Ovary (tissue), 9 donors: Measurements from ENCODE around the gene FLOT1. TPM values are rescaled to one million over a fixed set of nuclear protein-coding genes. Genes with fewer than 3 reads are reported as not detected.
A peak's percentile ranks its signal among the peaks of the same experiment; 100 is the strongest.

Source experiments
- DNase-seq, 5 donors: peaks; one replicate each; pipeline ENCODE4 v3.0.0-alpha.2; 2019 to 2020
- H3K27ac ChIP-seq, 2 donors: fragments of 200-600 bp; one replicate each; pipeline versions ENCODE4 v1.5.1 to v1.8.0; 2019 to 2022
- H3K27me3 ChIP-seq: fragments of 200-600 bp; one replicate; pipeline ENCODE4 v1.8.0; 2022
- H3K36me3 ChIP-seq: fragments of 200-600 bp; sonication (generic); one replicate; pipeline ENCODE4 v1.5.1; 2019
- H3K4me1 ChIP-seq: one replicate; pipeline ENCODE4 v1.8.1; 2013; ENCODE audit warnings: mild to moderate bottlenecking, moderate library complexity; ENCODE audit not compliant: insufficient read depth
- H3K4me3 ChIP-seq: fragments of 200-600 bp; sonication (generic); one replicate; pipeline ENCODE4 v1.5.1; 2017
- H3K9me3 ChIP-seq, 2 donors: fragments of 200-600 bp in 1 of 2; sonication (generic) in 1 of 2; one replicate each; pipeline versions ENCODE4 v1.5.1 to v1.8.1; 2013 to 2019; ENCODE audit warnings: mild to moderate bottlenecking in 1 of 2, moderate library complexity in 1 of 2
- CTCF ChIP-seq, 3 donors: fragments of 450-650 bp in 2 of 3; fragments of 200-600 bp in 1 of 3; IDR thresholded peaks; one replicate each; pipeline versions ENCODE4 v1.5.1 to v1.8.0; 2016 to 2022; ENCODE audit warnings: antibody characterized with exemption in 3 of 3, mild to moderate bottlenecking in 1 of 3
- EP300 ChIP-seq: sonication (generic); formaldehyde crosslinking; IDR thresholded peaks from one replicate; pipeline ENCODE4 v1.6.1; 2017; ENCODE audit warnings: antibody characterized with exemption
- POLR2A ChIP-seq: fragments of 450-650 bp; IDR thresholded peaks from one replicate; pipeline ENCODE4 v1.6.1; 2017; ENCODE audit warnings: antibody characterized with exemption, mild to moderate bottlenecking, moderate library complexity
- WGBS, 3 donors: extraction: QIAGEN DNeasy Blood & Tissue Kit in 1 of 3; methylation state at CpG; one replicate each; pipeline versions ENCODE4 v1.1.5 to v1.1.7; 2013 to 2017; 5-methylcytosine and 5-hydroxymethylcytosine counted together
- intact Hi-C, 4 donors: fragments of 100-400 bp; cut with DNase I; formaldehyde crosslinking; loops; one replicate each; pipeline versions ENCODE4 v1.11.0 to v1.15.1; 2022 to 2023
- polyA plus RNA-seq, 2 donors: library from polyadenylated mRNA; stranded (reverse); fragments of 200-250 nt in 1 of 2; fragments of 350-450 nt in 1 of 2; fragmentation: Illumina TruSeq in 1 of 2; extraction: RNeasy Lipid Tissue Mini Kit (QIAGEN cat#74804) in 1 of 2; gene quantifications; one replicate each; pipeline ENCODE4 v1.2.3, GENCODE V29; 2013 to 2014
- total RNA-seq, 7 donors: library from RNA; depleted of rRNA in 2 of 7; stranded (reverse); fragments of >200 nt in 2 of 7; fragmentation: NEBNext Ultra II Directional in 3 of 7; extraction: Animal tissue kit (Norgen Biotek cat#: 25700) in 3 of 7; gene quantifications; one replicate each; pipeline versions ENCODE4 v1.1.0 to v1.2.4, GENCODE V29; 2016 to 2023
- donor health status: DM: no; HTN: no; CAD: no; lungs with moderate emphysema.
- donor health status: DM: no; HTN: no; CAD: no.
- donor health status: Bipolar disorder and iron deficiency.
- donor health status: DM: yes; HTN: yes; CAD: no.
- donor health status: DM: no; HTN: no; CAD: no.
- donor health status: DM: yes; HTN: yes; CAD: no.

FLOT1 gene
- total and polyA plus RNA-seq, 9 donors: 64.1 to 180 (median 124) TPM

DNA sequence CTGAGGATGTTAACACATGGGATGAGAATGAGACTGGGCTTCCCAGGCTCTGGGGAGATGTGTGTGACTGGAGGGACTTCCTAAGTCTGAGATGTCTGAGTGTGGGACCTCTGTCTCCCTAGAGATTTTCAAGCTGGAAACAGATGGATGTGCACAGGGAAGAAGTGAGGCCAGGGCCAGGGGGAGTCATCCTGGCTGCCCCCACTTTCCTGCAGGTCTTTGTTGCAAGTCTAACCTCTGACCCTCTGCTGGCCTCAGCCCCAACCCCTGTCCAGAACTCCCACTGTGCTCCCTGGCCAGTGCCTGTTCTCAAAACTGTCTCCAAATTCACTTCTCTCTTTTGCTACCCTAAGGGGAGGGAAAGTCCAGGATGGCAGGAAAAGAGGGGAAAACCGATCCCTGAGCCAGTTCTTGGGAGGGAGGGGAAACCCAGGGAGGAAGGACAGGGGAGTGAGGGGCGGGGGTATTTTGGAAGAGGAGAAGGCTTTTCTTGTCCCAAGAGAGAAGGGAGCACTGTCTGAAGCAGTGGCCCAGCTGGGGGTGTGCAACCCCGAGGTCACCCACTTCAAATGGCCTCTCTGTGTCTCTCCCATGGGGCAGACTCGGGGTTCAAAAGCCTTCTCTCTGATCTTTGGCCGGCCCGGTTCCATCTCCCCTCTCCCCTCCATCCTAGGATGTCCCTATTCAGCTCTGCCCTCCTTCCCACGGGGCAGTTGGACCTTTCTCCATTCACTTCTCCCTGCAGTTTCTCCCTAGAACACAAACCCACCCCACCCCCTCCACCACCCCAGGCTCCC lies 59.1 kb downstream of the FLOT1 start:
- peak in 2 of 5 donors; percentile 60 to 61 for DNase-seq
- peak overlapping the region; percentile 54 for H3K4me3 ChIP-seq
- TF ChIP-seq CTCF (IDR thresholded peaks at IDR 0.05) (no peak), EP300 (no peak), POLR2A (no peak)
- intact Hi-C loops: loop anchor here in 2 of 4 donors (10.0 kb wide), 1 partner anchor 201 kb away; the partner anchor contains the start of gene DDR1 (in 2 of the 2)
- H3K4me1 ChIP-seq: peaks cover 15% of the 10 kb centered on the region
- no peaks in the 10 kb centered on the region for H3K27me3 ChIP-seq
- peak overlapping the region; percentile 95 to 96 for H3K27ac ChIP-seq
- no peaks in the 10 kb centered on the region for H3K36me3 ChIP-seq
- 10 to 12% (median 11%) methylated on average over 7 of the region's 7 CpGs for WGBS, 3 donors
- no peaks in the 10 kb centered on the region for H3K9me3 ChIP-seq

DNA sequence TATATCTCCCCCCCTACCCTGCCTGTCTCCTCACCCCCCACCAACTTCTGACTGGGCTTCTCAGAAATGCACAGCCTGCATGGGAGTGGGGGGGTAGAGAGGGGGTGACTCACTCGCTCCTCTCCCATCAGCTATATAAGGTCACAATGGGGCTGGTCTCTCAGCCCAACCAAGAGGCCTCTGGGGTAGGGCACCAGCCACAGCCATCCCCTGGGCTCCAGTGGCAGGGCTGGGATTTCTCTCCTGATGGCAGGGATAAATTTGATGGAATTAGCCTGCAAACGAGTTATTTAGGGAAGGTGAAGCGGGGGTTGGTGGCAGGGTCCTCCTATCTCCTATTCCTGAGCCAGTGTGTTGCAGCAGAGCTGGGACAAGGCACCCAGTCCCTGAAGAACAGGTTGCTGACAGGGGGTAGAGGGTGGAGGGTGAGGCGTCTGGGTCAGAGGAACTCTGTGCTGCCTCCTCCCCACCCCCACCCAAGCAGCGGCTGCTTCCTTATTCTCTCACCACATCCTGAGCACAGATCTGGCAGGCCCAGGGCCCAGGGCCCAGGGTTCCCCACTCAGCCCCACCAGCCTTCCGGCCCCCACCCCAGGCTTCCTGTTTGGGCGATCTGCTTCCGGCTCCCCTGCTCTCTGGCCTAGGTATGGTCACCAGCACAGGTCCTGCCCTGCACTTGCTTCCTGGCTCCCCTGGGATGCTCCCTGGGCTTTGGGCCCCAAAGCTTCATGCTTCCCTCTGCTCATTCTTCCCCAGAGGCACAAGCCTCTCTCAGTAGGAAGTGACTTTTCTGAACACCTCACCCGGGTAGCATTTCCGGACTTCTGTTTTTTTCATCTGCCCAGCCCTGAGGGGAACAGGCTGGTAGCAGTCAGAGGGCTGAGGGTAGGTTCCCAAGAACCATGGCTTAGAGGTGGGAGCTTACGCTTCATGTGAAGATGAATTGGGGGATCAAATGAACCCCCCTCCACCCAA lies 60.1 kb downstream of the FLOT1 start:
- Histone ChIP-seq H3K9me3 (no peaks in the 10 kb centered on the region), H3K27ac (peak overlapping the region; percentile 95 to 96), H3K4me1 (peaks cover 15% of the 10 kb centered on the region), H3K36me3 (no peaks in the 10 kb centered on the region), H3K4me3 (peak overlapping the region; percentile 54), H3K27me3 (no peaks in the 10 kb centered on the region)
- TF ChIP-seq EP300 (no peak), POLR2A (no peak), CTCF (IDR thresholded peaks at IDR 0.05) (no peak)
- peak; percentile 68 to 81 (median 74) for DNase-seq
- intact Hi-C loops: loop anchor here in 2 of 4 donors (10.0 kb wide), 1 partner anchor 202 kb away; the partner anchor contains the start of gene DDR1 (in 2 of the 2)
- 14 to 17% (median 16%) methylated on average over 10 to 11 of the region's 11 CpGs for WGBS, 3 donors

GRCh38 chr6:30681766-30682142 lies 60.7 kb downstream of the FLOT1 start:
- WGBS, 3 donors: 24 to 32% (median 26%) methylated on average over 4 of the region's 4 CpGs
- no peaks in the 10 kb centered on the region for H3K9me3 ChIP-seq
- H3K4me1 ChIP-seq: peaks cover 15% of the 10 kb centered on the region
- no peak for DNase-seq
- H3K36me3 ChIP-seq: no peaks in the 10 kb centered on the region
- TF ChIP-seq CTCF (IDR thresholded peaks at IDR 0.05) (no peak), EP300 (no peak), POLR2A (no peak)
- no peaks in the 10 kb centered on the region for H3K27me3 ChIP-seq
- peak overlapping the region in 1 of 2 donors; percentile 95 for H3K27ac ChIP-seq
- H3K4me3 ChIP-seq: peak overlapping the region; percentile 54
- intact Hi-C loops: loop anchor here in 2 of 4 donors (2.0 to 10.0 kb wide), 2 partner anchors 41 to 203 kb away; partner anchors contain the start of gene DDR1 (in 2 of the 2)
